GM21390 (cell line): ENCODE data around the gene HCCS.
A peak's percentile ranks its signal among the peaks of the same experiment; 100 is the strongest.

ENCODE experiments used
- ATAC-seq: cut with Tn5 transposase; IDR thresholded peaks from one replicate; pipeline ENCODE4 v1.9.1; 2021; ENCODE audit not compliant: unreplicated experiment

The HCCS gene

GRCh38 chrX:11111037-11111851 is at the start of gene HCCS:
TSS of gene HCCS (plus strand) at chrX:11111332. CDS start at chrX:11112061, 729 bp downstream.
- ATAC-seq, result peak; percentile 93

GRCh38 chrX:11064276-11064675 is 46.9 kb upstream of the HCCS start:
- no peak for ATAC-seq

- no peak for ATAC-seq
Measured at GRCh38 chrX:11064851-11065600, 46.1 kb upstream of the HCCS start.

- ATAC-seq, result no peak
Measured at GRCh38 chrX:11066812-11067211, 44.3 kb upstream of the HCCS start.

GRCh38 chrX:11073381-11073780 is 37.8 kb upstream of the HCCS start:
- no peak for ATAC-seq

GRCh38 chrX:11080741-11081305 is 30.3 kb upstream of the HCCS start:
- no peak for ATAC-seq

- no peak for ATAC-seq
Measured at GRCh38 chrX:11081511-11081910, 29.6 kb upstream of the HCCS start.

- no peak for ATAC-seq
Measured at GRCh38 chrX:11085305-11085704, 25.8 kb upstream of the HCCS start.

GRCh38 chrX:11089802-11090201 is 21.3 kb upstream of the HCCS start:
- no peak for ATAC-seq

GRCh38 chrX:11097933-11098332 is 13.2 kb upstream of the HCCS start:
- ATAC-seq, result no peak

GRCh38 chrX:11099465-11099864 is 11.7 kb upstream of the HCCS start:
- no peak for ATAC-seq

- ATAC-seq, result no peak
Measured at GRCh38 chrX:11100281-11101035, 10.7 kb upstream of the HCCS start.

GRCh38 chrX:11103006-11103405 is 8.1 kb upstream of the HCCS start:
- ATAC-seq, result no peak

GRCh38 chrX:11103751-11104150 is 7.4 kb upstream of the HCCS start:
- ATAC-seq, result no peak

GRCh38 chrX:11105080-11105479 is 6.1 kb upstream of the HCCS start:
- ATAC-seq, result no peak

GRCh38 chrX:11108253-11108941 is 2.7 kb upstream of the HCCS start:
- ATAC-seq, result no peak

GRCh38 chrX:11109968-11110367 is 1.2 kb upstream of the HCCS start:
- no peak for ATAC-seq

- no peak for ATAC-seq
Measured at GRCh38 chrX:11111947-11112346, 815 bp downstream of the HCCS start.

GRCh38 chrX:11113731-11114130 is 2.6 kb downstream of the HCCS start:
- no peak for ATAC-seq

- no peak for ATAC-seq
Measured at GRCh38 chrX:11117745-11118144, 6.6 kb downstream of the HCCS start.
